Effector CD8-positive, alpha-beta T cell (primary cell): ENCODE measurements around the gene SHC2.

Experiments used
- DNase-seq: peaks from one replicate; lab custom pipeline; 2025; lab: John Stamatoyannopoulos, UW
- total RNA-seq, 4 experiments: gene quantifications; one replicate each; lab custom pipeline; 2026; lab: John Stamatoyannopoulos, UW

The SHC2 gene
- 0.88 to 1.6 (median 1.3) reads per million in 4 experiments for total RNA-seq

DNA sequence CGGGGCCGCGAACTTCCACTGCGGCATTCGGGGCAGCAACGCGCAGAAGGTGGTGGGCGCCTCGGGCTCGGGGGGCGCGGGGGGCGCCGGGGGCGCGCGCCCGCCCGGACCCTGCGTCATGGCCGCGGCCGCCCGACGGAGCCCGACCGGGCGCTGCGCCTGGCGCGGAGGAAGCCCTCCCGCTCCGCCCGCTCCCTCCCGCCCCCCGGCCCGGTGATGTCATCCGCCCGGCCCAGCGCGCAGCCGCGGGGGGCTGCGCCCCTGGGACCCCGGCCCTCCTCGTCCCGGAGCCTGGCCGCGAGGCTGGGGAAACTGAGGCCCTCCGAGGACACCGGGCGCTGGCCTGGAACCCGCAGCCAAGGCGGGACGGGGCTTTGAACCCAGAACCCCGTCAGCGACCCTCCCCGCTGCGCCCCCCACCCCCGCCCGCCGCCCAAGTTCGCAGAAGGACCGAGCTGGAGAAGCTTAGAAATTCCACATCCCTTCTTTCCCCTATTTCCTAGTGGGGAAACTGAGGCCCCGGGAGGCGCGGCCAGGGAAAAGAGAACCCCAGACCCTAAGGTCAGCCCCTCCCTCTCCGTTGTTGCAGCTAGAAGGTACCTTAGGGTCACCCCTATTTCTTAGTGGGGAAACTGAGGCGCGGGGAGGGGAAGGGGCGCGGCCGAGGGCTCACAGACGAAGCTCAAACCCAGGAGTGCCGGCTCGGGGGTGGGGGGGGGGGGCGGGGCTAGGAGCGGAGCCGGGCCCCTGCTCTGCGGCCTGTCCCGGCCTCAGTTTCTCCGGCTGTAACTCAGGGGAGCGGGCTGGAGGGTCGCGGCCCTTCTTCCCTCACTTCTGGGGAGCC is at the start of gene SHC2:
Gene SHC2, minus strand, starts transcription at position 157 of the 844 bp plus-strand sequence. Its CDS starts 37 bp downstream, at position 120.
- DNase-seq = no peak

DNA sequence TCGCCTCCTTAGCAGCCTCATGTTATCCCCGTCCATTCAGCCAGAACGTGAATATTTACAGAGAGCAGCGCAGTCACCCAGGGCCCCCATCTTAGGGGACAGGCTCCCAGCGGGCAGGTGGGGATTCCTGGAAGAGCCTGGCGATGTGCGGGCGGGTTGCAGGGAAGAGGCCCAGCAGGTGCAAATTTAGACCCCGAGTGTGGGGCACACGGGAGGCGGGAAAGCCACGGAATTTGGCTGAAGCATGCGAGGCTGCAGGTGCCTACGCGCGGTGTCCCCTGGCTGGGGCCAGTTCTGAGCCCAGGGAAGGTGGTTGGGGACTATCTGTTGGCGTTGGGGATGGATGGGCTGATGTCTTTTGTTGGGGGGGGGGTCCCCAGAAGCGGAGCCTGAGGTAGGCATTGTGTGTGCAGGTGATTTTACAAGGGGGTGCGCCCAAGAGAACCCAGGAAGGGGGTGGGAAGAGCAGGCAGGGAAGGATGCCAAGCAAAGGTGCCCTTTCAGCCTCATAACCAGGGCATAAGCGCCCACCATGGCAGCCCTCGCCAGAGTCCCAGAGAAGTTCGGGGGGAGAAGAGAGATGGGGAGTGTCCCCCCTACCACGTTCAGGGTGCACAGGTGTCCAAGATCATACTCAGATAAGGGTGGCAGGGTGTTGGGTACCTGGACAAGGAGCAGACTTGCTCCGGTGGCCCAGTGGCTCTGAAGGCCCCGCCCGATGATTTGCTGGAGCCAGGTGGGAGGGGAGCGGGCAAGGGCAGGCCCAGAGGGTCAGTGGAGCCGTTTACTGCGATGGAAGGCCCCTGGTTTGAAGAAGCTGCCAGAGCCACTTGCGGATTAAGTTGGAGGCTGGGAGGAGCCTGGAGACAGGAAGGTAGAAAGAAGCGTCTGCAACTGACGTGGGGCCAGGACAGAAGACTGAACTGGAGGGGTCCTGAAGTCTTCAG is 47.6 kb upstream of the SHC2 start:
- DNase-seq = no peak

DNA sequence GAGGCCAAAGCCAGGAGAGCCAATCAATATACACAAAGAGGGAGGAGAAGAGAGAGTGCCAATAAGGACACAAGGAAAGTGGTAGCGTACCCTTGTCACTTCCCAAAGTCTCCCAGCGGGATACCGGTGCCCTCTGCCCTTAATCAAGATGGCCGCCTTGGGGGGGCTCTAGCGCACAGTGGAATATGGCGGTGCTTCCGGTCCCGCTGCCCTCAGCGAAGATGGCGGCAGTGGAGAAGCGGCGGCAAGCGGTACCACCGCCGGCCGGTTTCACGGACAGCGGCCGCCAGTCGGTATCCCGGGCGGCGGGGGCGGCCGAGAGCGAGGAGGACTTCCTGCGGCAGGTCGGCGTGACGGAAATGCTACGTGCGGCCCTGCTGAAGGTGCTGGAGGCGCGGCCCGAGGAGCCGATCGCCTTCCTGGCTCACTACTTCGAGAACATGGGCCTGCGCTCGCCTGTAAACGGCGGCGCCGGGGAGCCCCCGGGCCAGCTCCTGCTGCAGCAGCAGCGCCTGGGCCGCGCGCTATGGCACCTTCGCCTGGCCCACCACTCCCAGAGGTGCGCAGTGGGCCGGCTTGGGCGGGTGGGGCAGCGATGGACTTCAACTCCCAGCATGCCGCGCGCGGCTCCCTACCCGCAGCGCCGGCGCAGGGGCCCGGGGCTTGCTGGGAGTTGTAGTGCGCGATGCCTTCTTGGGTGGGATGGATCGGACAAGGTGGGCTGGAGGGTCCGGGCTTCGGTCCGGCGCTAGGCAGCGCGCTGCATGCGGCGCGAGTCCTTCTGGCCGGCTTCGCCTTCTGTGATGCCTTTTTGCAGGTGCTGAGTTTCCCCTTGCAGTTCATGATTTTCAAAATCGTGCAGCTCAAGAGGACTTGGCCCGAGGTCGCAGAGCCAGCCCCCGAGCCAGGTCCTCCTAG is 46.7 kb upstream of the SHC2 start, which contains the start of gene TPGS1:
Gene TPGS1, plus strand, starts transcription at position 212 of the 918 bp plus-strand sequence. Its CDS starts 10 bp downstream, at position 222.
- peak; percentile 90 for DNase-seq

GRCh38 chr19:506404-507285 is 45.8 kb upstream of the SHC2 start:
- peak; percentile 90 for DNase-seq

DNA sequence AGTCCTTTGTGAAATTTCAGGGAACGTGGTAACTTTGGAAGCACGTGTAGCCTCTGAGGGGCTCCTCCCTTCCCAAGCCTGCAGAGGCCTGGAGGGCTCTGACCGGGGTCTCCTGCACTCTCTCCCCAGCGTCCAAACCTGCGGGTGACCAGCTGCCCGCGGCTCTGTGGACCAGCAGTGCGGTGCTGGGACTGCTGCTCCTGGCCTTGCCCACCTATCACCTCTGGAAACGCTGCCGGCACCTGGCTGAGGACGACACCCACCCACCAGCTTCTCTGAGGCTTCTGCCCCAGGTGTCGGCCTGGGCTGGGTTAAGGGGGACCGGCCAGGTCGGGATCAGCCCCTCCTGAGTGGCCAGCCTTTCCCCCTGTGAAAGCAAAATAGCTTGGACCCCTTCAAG is 43.8 kb upstream of the SHC2 start:
- no peak for DNase-seq

GRCh38 chr19:501646-502045 is 40.8 kb upstream of the SHC2 start:
- no peak for DNase-seq

DNA sequence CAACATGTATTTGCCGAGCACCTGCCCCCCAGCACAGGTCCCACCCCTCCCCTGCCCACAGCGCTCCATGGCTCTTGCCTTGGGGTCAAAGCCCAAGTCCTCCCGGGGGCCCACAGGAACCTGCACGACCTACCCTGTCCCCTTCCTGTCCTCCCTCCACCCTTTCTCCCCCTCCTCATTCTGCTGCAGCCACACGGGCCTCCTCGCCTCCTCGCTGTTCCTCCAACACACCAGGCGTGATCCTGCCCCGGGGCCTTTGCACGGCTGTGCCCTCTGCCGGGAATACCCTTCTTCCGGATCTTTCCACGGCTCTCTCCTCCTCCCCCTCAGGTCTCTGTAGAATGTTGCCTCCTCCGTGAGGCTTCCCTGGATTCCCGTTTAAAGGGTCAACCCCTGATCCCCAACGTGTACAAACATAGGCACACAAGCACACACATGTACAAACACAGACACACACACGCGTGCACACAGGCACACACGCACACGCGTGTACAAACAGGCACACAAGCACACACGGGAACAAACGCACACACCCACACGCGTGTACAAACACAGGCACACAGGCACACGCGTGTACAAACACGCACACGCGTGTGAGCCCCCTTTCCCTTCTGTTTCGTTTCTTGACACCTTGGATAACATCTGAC is 38.3 kb upstream of the SHC2 start:
- no peak for DNase-seq

DNA sequence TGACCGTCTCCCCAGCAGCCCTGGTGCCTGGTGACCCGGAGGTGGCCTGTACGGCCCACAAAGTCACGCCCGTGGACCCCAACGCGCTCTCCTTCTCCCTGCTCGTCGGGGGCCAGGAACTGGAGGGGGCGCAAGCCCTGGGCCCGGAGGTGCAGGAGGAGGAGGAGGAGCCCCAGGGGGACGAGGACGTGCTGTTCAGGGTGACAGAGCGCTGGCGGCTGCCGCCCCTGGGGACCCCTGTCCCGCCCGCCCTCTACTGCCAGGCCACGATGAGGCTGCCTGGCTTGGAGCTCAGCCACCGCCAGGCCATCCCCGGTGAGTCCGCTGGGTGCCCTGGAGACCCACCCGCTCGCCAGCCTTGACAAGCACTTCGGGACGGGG is 37.7 kb upstream of the SHC2 start:
- DNase-seq = no peak

DNA sequence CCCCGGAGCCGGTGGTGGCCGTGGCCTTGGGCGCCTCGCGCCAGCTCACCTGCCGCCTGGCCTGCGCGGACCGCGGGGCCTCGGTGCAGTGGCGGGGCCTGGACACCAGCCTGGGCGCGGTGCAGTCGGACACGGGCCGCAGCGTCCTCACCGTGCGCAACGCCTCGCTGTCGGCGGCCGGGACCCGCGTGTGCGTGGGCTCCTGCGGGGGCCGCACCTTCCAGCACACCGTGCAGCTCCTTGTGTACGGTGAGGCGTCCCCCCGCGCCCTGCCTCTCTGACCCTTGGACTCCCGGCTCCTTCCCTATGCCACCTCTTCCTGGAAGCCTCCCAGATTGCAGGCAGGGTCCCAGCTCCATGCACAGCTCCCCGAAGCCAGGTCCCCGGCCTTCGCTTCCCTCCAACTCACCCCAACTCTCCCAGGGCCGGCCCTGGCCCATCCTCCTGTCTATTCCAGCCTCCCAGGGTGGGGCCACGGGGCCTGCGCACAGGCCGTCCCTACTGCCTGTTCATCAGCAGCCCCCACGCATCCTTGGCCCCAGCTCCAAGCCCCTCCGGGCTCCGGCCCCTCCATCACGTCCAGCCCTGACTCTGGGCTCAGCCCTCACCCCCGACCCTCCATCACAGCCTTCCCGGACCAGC is 37.2 kb upstream of the SHC2 start:
- no peak for DNase-seq

DNA sequence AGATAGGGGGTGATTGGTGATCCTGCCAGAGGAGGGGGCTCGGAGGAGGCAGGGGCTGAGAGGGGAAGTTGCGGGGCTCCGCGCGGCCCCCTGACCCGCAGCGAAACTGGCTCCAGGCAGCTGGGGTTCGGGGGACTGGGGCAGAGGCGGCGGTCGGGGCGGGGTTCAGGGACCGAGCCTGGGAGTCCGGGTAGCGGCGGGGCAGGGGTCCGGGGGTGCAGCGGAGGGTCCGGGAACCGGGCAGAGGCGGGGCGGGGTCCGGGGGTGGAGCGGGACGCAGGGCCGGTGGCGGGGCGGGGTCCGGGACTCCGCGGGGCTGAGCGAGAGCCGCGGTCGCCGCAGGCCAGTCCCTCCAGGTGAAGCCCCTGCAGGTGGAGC is 36.6 kb upstream of the SHC2 start:
- no peak for DNase-seq

GRCh38 chr19:496986-497385 is 36.2 kb upstream of the SHC2 start:
- DNase-seq = no peak

DNA sequence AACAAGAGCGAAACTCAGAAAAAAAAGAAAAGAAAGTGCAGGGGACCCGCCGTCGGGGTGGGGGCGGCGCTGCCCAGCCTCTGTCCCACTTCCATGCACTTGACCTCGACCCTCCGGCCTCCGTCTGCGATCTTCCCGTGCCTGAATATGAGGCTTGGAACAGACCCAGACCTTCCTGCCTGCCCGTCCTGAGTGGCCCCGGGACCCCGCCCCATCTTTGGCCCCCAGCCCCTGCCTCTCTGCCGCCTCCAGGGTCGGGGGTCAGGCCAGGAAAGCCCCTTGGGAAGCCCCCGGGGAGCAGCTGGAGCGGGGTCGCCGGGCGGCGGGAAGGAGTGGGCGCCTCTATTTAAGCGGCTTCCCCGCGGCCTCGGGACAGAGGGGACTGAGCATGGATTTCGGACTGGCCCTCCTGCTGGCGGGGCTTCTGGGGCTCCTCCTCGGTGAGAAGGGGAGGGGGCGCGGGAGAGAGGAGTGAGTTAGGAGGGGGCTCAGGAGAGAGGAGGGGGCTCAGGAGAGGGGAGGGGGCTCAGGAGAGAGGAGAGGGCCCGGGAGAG is 35.4 kb upstream of the SHC2 start, which contains the start of gene MADCAM1:
Gene MADCAM1, plus strand, starts transcription at position 375 of the 554 bp plus-strand sequence. Its CDS starts 14 bp downstream, at position 389.
- DNase-seq = no peak

DNA sequence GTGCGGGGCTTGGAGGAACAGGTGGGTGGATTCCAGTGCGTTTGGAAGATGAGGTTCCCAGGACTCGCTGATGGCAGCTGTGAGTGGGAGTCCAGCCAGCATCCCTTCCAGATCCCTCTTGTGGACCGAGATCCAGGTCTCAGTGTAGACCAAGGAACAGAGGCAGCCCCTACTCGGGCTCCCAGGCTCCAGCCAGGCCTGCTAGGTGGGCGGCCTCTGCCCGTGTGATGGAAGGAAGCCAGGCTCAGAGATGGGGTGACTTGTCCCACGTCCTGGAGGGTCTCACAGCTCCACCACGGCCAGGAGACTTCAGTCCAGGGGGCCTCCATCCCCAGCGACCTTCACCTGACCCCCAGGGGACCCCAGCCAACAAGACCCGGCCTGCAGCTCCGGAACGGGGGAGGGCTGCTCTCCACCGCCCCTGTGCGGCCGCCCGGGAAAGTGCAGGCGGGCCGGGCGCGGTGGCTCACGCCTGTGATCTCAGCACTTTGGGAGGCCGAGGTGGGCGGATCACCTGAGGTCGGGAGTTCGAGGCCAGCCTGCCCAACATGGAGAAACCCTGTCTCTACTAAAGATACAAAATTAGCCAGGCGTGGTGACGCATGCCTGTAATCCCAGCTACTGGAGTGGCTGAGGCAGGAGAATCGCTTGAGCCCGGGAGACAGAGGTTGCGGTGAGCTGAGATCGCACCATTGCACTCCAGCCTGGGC is 34.7 kb upstream of the SHC2 start:
- peak; percentile 28 for DNase-seq

DNA sequence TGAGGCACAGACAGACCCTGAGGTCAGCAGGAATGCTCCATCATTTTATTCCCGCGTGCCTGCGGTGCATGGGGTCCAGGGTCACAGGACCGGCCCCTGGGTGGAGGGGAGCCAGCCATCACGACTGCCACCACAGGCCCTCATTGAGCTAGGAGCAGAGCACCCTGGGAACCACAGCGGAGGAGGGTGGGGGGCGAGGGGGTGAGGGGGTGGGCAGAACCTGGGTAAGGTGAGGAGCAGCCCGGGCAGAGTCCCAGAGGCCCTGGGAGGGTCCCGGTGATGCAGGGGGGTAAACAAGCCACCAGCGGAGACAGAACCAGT is 34.2 kb upstream of the SHC2 start:
- no peak for DNase-seq

DNA sequence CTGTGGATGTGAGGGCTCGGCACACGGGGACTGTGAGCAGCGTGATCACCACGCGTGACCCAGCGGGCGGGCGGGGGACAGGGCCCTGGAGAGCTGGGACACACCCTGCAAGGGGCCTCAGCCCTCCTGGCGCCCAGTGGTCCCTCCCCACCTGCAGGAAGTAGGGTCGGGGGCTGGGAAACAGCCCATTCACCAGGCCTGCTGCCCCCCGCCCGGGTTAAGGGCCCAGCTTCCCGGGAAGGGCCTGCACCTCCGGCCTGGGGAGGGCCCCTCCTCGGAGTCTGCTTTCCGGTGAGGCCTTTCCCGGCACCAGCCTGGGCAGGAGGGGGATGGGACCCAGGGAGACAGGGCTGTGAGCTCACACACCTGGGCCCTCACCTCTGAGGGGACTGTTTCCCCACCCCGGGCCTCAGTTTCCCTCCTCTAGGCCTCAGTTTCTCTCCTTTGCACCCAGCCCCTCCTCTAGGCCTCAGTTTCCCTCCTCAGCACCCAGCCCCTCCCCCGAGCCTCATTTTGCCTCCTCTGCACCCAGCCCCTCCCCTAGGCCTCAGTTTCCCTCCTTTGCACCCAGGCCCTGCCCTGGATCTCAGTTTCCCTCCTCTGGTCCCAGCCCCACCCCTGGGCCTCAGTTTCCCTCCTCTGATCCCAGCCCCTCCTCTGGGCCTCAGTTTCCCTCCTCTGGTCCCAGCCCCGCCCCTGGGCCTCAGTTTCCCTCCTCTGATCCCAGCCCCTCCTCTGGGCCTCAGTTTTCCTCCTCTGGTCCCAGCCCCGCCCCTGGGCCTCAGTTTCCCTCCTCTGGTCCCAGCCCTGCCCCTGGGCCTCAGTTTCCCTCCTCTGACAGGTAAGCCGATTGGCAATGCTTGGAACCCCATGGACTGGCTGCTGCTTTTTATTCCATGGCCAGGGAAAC is 33.6 kb upstream of the SHC2 start:
- no peak for DNase-seq

- no peak for DNase-seq
These were observed 32.7 kb upstream of the SHC2 start for GRCh38 chr19:493391-494170.

DNA sequence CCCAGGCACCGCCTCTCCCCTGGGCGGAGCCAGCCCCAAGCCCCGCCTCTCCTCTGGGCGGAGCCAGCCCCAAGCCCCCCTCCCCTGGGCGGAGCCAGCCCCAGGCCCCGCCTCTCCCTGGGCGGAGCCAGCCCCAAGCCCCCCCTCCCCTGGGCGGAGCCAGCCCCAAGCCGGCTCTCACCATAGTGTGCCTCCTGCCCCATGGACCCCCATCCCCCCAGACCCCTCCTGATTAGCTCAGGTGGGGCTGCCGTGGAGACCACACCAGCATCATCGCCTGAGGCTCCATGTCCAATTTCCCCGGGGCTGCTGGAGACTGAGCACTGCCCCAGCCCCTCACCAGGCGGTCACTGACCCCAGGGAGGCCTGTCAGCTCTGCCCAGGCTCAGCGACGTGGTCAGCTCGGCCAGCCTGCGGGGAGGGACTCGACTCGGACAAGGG is 31.3 kb upstream of the SHC2 start:
- peak; percentile 71 for DNase-seq
